ENCODE results near the gene VAX1. TPM values are rescaled to one million over a fixed set of nuclear protein-coding genes. Genes with fewer than 3 reads are reported as not detected.
"Not testable (repeated sequence)": the region's sequence is repeated elsewhere in the genome, so short reads cannot be mapped to it uniquely, and the experiment has no call there.

VAX1 gene
- total RNA-seq, 4 donors from 2014 or later, result not detected

GRCh38 chr10:117094856-117095255 is 43.2 kb downstream of the VAX1 start:
- 50 to 64% methylated on average over 9 of the region's 9 CpGs for WGBS, 2 donors
- Histone ChIP-seq H3K9me3 (no peaks in the 10 kb centered on the region), H3K27ac (no peak overlapping the region), H3K27me3 (no peaks in the 10 kb centered on the region), H3K4me1 (no peaks in the 10 kb centered on the region), H3K36me3 (no peaks in the 10 kb centered on the region), H3K4me3 (no peak overlapping the region)
- no peak for DNase-seq (ENCODE audit: low spot score in 2 of 2)
- no peak for TF ChIP-seq POLR2A (IDR thresholded peaks at IDR 0.05)
- TF ChIP-seq, protein P1, sequence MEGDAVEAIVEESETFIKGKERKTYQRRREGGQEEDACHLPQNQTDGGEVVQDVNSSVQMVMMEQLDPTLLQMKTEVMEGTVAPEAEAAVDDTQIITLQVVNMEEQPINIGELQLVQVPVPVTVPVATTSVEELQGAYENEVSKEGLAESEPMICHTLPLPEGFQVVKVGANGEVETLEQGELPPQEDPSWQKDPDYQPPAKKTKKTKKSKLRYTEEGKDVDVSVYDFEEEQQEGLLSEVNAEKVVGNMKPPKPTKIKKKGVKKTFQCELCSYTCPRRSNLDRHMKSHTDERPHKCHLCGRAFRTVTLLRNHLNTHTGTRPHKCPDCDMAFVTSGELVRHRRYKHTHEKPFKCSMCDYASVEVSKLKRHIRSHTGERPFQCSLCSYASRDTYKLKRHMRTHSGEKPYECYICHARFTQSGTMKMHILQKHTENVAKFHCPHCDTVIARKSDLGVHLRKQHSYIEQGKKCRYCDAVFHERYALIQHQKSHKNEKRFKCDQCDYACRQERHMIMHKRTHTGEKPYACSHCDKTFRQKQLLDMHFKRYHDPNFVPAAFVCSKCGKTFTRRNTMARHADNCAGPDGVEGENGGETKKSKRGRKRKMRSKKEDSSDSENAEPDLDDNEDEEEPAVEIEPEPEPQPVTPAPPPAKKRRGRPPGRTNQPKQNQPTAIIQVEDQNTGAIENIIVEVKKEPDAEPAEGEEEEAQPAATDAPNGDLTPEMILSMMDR (IDR thresholded peaks at IDR 0.05), result no peak
- TF ChIP-seq EP300 (IDR thresholded peaks at IDR 0.05), result no peak

DNA sequence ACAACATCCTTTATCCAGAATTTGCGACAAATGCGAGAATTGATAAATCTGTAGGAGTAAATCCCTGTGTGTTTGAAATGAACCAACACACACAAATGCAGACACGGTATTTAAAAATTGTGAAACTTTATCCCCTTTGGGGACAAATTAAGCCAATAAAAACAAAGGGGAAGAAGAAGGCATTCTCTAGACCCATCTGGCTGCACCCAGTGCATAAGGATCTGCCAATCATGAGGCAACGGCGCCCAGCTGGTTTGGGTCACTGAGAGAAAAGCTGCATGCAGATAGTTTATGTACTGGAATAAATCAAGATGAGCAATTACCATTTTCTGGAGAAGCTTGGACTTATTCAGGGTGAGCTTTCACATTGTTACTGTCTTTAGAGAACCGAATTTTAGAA is 45.7 kb downstream of the VAX1 start:
- Histone ChIP-seq H3K27me3 (no peaks in the 10 kb centered on the region), H3K27ac (no peak overlapping the region), H3K9me3 (no peaks in the 10 kb centered on the region), H3K4me1 (no peaks in the 10 kb centered on the region), H3K36me3 (no peaks in the 10 kb centered on the region), H3K4me3 (no peak overlapping the region)
- no peak for DNase-seq (ENCODE audit: low spot score in 2 of 2)
- WGBS, 2 donors, result 74 to 82% methylated on average over 6 of the region's 6 CpGs
- TF ChIP-seq POLR2A (IDR thresholded peaks at IDR 0.05), result no peak

DNA sequence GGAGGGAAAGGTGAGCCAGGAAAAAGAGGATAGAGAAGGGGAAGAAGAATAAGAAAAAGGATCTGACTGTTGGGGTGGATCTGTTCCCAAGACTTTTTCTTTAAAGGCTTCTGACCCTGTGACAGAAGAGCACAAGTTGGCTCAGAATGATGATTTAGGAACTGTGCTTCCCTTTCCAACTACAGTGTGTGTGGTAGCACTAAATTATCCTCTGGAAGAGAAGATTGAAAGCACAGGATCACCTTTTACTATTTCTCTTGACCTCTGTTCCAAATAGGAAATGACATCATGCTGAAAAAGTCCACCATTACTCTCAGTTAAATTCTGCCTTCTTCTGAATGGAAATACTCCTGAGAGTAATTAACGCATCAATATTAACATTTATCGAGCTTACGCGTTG is 47.2 kb downstream of the VAX1 start:
- Histone ChIP-seq H3K27me3 (peaks cover 0 to 4% of the 10 kb centered on the region in 2 donors), H3K27ac (no peak overlapping the region), H3K9me3 (no peaks in the 10 kb centered on the region), H3K4me1 (no peaks in the 10 kb centered on the region), H3K36me3 (no peaks in the 10 kb centered on the region), H3K4me3 (no peak overlapping the region)
- 66 to 76% methylated on average over 4 of the region's 4 CpGs for WGBS, 2 donors
- TF ChIP-seq, protein P1 (IDR thresholded peaks at IDR 0.05), result no peak
- no peak for TF ChIP-seq EP300 (IDR thresholded peaks at IDR 0.05)
- TF ChIP-seq POLR2A (IDR thresholded peaks at IDR 0.05), result no peak
- DNase-seq (ENCODE audit: low spot score in 2 of 2), result no peak

GRCh38 chr10:117087521-117087920 is 50.5 kb downstream of the VAX1 start:
- DNase-seq (ENCODE audit: low spot score in 2 of 2), result no peak
- Histone ChIP-seq H3K27ac (no peak overlapping the region), H3K9me3 (no peaks in the 10 kb centered on the region), H3K4me1 (no peaks in the 10 kb centered on the region), H3K27me3 (peaks cover 0 to 4% of the 10 kb centered on the region in 2 donors), H3K4me3 (no peak overlapping the region), H3K36me3 (no peaks in the 10 kb centered on the region)
- 90 to 91% methylated on average over 3 of the region's 3 CpGs for WGBS, 2 donors
- TF ChIP-seq POLR2A (IDR thresholded peaks at IDR 0.05), result no peak
- TF ChIP-seq, protein P1 (IDR thresholded peaks at IDR 0.05), result no peak

- Histone ChIP-seq H3K4me1 (no peaks in the 10 kb centered on the region), H3K9me3 (no peaks in the 10 kb centered on the region), H3K4me3 (no peak overlapping the region), H3K36me3 (no peaks in the 10 kb centered on the region), H3K27ac (no peak overlapping the region), H3K27me3 (peaks cover 0 to 4% of the 10 kb centered on the region in 2 donors)
- TF ChIP-seq, protein P1 (IDR thresholded peaks at IDR 0.05), result no peak
- TF ChIP-seq POLR2A (IDR thresholded peaks at IDR 0.05), result no peak
- no peak for TF ChIP-seq EP300 (IDR thresholded peaks at IDR 0.05)
- no peak for DNase-seq (ENCODE audit: low spot score in 2 of 2)
- WGBS, 2 donors, result 88 to 89% methylated on average over 3 of the region's 3 CpGs
These were observed 51.5 kb downstream of the VAX1 start for GRCh38 chr10:117086546-117086945.

- DNase-seq (ENCODE audit: low spot score in 2 of 2); H3K27ac ChIP-seq: not testable (repeated sequence)
- 83 to 85% methylated on average over 31 of the region's 31 CpGs for WGBS, 2 donors
These were observed 53.4 kb downstream of the VAX1 start for GRCh38 chr10:117084421-117085246.

More at GRCh38 chr10:117084421-117085246, 53.4 kb downstream of the VAX1 start:
- not testable (repeated sequence) for H3K9me3 ChIP-seq, H3K36me3 ChIP-seq, H3K4me3 ChIP-seq, H3K4me1 ChIP-seq, H3K27me3 ChIP-seq

Small RNA genes lying within 50 kb of the gene (small RNA-seq; reads per million reads assigned to genes)
- gene MIR3663, result not detected

Other genes with a start within 250 kb of the VAX1 start
- gene SHTN1, start 133.1 kb downstream of the VAX1 start, total RNA-seq, result 10 to 100 TPM in 3 of 4 donors, 1 to 10 TPM in 1; 9.2 to 16.3 (median 15.4) TPM
- gene KCNK18, start 59.2 kb upstream of the VAX1 start, total RNA-seq, result not detected
- under 1 TPM in 3 of 4 donors, not detected in 1; 0.20 to 0.42 (median 0.22) TPM for gene SLC18A2, start 102.8 kb upstream of the VAX1 start, total RNA-seq
- gene PDZD8, start 237.2 kb upstream of the VAX1 start, total RNA-seq, result 10 to 100 TPM; 29.4 to 33.3 (median 31.7) TPM

Measured in tibial nerve (tissue), 4 donors.